Ectodermal cell (in vitro differentiated cells): ENCODE measurements around the gene AUH.

ENCODE experiments used
- H3K27ac ChIP-seq: 2 replicates; pipeline ENCODE4 v1.7.0; 2013; ENCODE audit warnings: mild to moderate bottlenecking, low read depth, low read length; ENCODE audit not compliant: insufficient read depth, poor library complexity, severe bottlenecking
- H3K27me3 ChIP-seq: 2 replicates; pipeline ENCODE4 v1.7.0; 2013; ENCODE audit warnings: mild to moderate bottlenecking, low read length; ENCODE audit not compliant: insufficient read depth, control insufficient read depth, poor library complexity, severe bottlenecking
- H3K36me3 ChIP-seq: one replicate; pipeline ENCODE4 v1.7.0; 2013; ENCODE audit warnings: low read length; ENCODE audit not compliant: control insufficient read depth, insufficient read depth
- H3K4me1 ChIP-seq: one replicate; pipeline ENCODE4 v1.7.0; 2013; ENCODE audit warnings: low read length; ENCODE audit not compliant: control insufficient read depth, insufficient read depth
- H3K4me3 ChIP-seq: 2 replicates; pipeline ENCODE4 v1.7.0; 2013; ENCODE audit warnings: low read depth, low read length, control low read depth; ENCODE audit not compliant: insufficient read depth
- H3K9me3 ChIP-seq: 2 replicates; pipeline ENCODE4 v1.7.0; 2013; ENCODE audit warnings: mild to moderate bottlenecking, low read length, moderate library complexity; ENCODE audit not compliant: control insufficient read depth
- WGBS, 2 experiments: methylation state at CpG; one replicate each; pipeline ENCODE4 v1.1.7; 2013; ENCODE audit warnings: missing lambda C conversion rate in 2 of 2; 5-methylcytosine and 5-hydroxymethylcytosine counted together

AUH gene

GRCh38 chr9:91187965-91188344 is 173.8 kb downstream of the AUH start:
- H3K27ac ChIP-seq = no peak overlapping the region
- WGBS, 2 experiments = 90 to 93% methylated on average over 2 of the region's 2 CpGs
- H3K27me3 ChIP-seq = peaks cover 6% of the 10 kb centered on the region
- no peaks in the 10 kb centered on the region for H3K9me3 ChIP-seq
- H3K4me3 ChIP-seq = no peak overlapping the region
- no peaks in the 10 kb centered on the region for H3K4me1 ChIP-seq
- no peaks in the 10 kb centered on the region for H3K36me3 ChIP-seq

GRCh38 chr9:91187311-91187964 is 174.3 kb downstream of the AUH start:
- Histone ChIP-seq H3K9me3 (no peaks in the 10 kb centered on the region), H3K27ac (no peak overlapping the region)
- 90 to 93% methylated on average over 11 of the region's 11 CpGs for WGBS, 2 experiments

GRCh38 chr9:91186632-91187108 is 175.0 kb downstream of the AUH start:
- Histone ChIP-seq H3K36me3 (no peaks in the 10 kb centered on the region), H3K9me3 (no peaks in the 10 kb centered on the region), H3K4me1 (no peaks in the 10 kb centered on the region), H3K27ac (no peak overlapping the region), H3K27me3 (no peaks in the 10 kb centered on the region), H3K4me3 (no peak overlapping the region)
- WGBS, 2 experiments = 87 to 95% methylated on average over 2 of the region's 2 CpGs

More at GRCh38 chr9:91187311-91187964, 174.3 kb downstream of the AUH start:
- peaks cover 1% of the 10 kb centered on the region for H3K27me3 ChIP-seq
- no peaks in the 10 kb centered on the region for H3K36me3 ChIP-seq
- no peak overlapping the region for H3K4me3 ChIP-seq
- H3K4me1 ChIP-seq = no peaks in the 10 kb centered on the region

- Histone ChIP-seq H3K9me3 (no peaks in the 10 kb centered on the region), H3K27ac (no peak overlapping the region), H3K27me3 (no peaks in the 10 kb centered on the region), H3K4me1 (no peaks in the 10 kb centered on the region), H3K36me3 (no peaks in the 10 kb centered on the region), H3K4me3 (no peak overlapping the region)
- 92 to 94% methylated on average over 10 of the region's 10 CpGs for WGBS, 2 experiments
These were observed 176.4 kb downstream of the AUH start for GRCh38 chr9:91185193-91185886.

- Histone ChIP-seq H3K27ac (no peak overlapping the region), H3K9me3 (no peaks in the 10 kb centered on the region), H3K36me3 (no peaks in the 10 kb centered on the region), H3K4me3 (no peak overlapping the region), H3K27me3 (no peaks in the 10 kb centered on the region), H3K4me1 (no peaks in the 10 kb centered on the region)
- WGBS, 2 experiments = 90 to 94% methylated on average over 12 of the region's 12 CpGs
These were observed 179.1 kb downstream of the AUH start for GRCh38 chr9:91182429-91183225.

GRCh38 chr9:91181541-91181940 is 180.2 kb downstream of the AUH start:
- Histone ChIP-seq H3K4me1 (no peaks in the 10 kb centered on the region), H3K4me3 (no peak overlapping the region), H3K36me3 (no peaks in the 10 kb centered on the region), H3K27me3 (no peaks in the 10 kb centered on the region), H3K9me3 (no peaks in the 10 kb centered on the region), H3K27ac (no peak overlapping the region)
- 83 to 84% methylated on average over 8 of the region's 8 CpGs for WGBS, 2 experiments

GRCh38 chr9:91180930-91181268 is 180.8 kb downstream of the AUH start:
- Histone ChIP-seq H3K9me3 (no peaks in the 10 kb centered on the region), H3K36me3 (no peaks in the 10 kb centered on the region), H3K27ac (no peak overlapping the region), H3K4me1 (no peaks in the 10 kb centered on the region), H3K4me3 (no peak overlapping the region), H3K27me3 (no peaks in the 10 kb centered on the region)
- 92 to 95% methylated on average over 3 of the region's 3 CpGs for WGBS, 2 experiments

GRCh38 chr9:91180240-91180929 is 181.3 kb downstream of the AUH start:
- WGBS, 2 experiments = 94 to 96% methylated on average over 16 of the region's 16 CpGs
- H3K9me3 ChIP-seq = no peaks in the 10 kb centered on the region
- H3K4me1 ChIP-seq = no peaks in the 10 kb centered on the region
- H3K36me3 ChIP-seq = no peaks in the 10 kb centered on the region
- no peak overlapping the region for H3K4me3 ChIP-seq
- no peak overlapping the region for H3K27ac ChIP-seq
- no peaks in the 10 kb centered on the region for H3K27me3 ChIP-seq

- Histone ChIP-seq H3K9me3 (no peaks in the 10 kb centered on the region), H3K27ac (no peak overlapping the region), H3K4me1 (no peaks in the 10 kb centered on the region), H3K4me3 (no peak overlapping the region), H3K27me3 (no peaks in the 10 kb centered on the region), H3K36me3 (no peaks in the 10 kb centered on the region)
- WGBS, 2 experiments = 89% methylated on average over 23 of the region's 23 CpGs
These were observed 182.2 kb downstream of the AUH start for GRCh38 chr9:91179237-91180138.
